NCI-H526 treated with DMSO at 0.1 percent for 48 hours (cell line): ENCODE measurements around the gene FGD1.

Experiments
- DNase-seq: peaks from one replicate; lab custom pipeline; 2025; lab: John Stamatoyannopoulos, UW

The FGD1 gene

GRCh38 chrX:54397113-54397512 lies 98.9 kb downstream of the FGD1 start:
- no peak for DNase-seq
